Activated T-helper 17 cell treated with anti-CD3 and anti-CD28 coated beads, Interleukin-2, amount 50 U/mL, for 72 hours (primary cell): ENCODE measurements around the gene KLHL20. TPM values are rescaled to one million over a fixed set of nuclear protein-coding genes. Genes with fewer than 3 reads are reported as not detected.
A peak's percentile ranks its signal among the peaks of the same experiment; 100 is the strongest.
"Not testable (repeated sequence)": the region's sequence is repeated elsewhere in the genome, so short reads cannot be mapped to it uniquely, and the experiment has no call there.

Experiments
- ATAC-seq: fragments of 150-1000 bp; cut with Tn5 transposase; replicated peaks from 2 replicates; pipeline ENCODE4 v1.10.0; 2021; ENCODE audit warnings: mild to moderate bottlenecking, moderate library complexity
- H3K27ac Mint-ChIP-seq: one replicate; pipeline ENCODE4 v1.8.0; 2022; ENCODE audit warnings: mixed read lengths
- H3K27me3 Mint-ChIP-seq: one replicate; pipeline ENCODE4 v1.8.0; 2022; ENCODE audit warnings: mixed read lengths
- H3K36me3 Mint-ChIP-seq: one replicate; pipeline ENCODE4 v1.8.0; 2022; ENCODE audit warnings: low read depth, mild to moderate bottlenecking, mixed read lengths
- H3K4me1 Mint-ChIP-seq: one replicate; pipeline ENCODE4 v1.8.0; 2022; ENCODE audit warnings: mixed read lengths
- H3K4me3 Mint-ChIP-seq: one replicate; pipeline ENCODE4 v1.8.0; 2022; ENCODE audit warnings: mild to moderate bottlenecking, mixed read lengths
- H3K9me3 Mint-ChIP-seq: one replicate; pipeline ENCODE4 v1.8.0; 2022; ENCODE audit warnings: mixed read lengths
- total RNA-seq, 2 donors: library from RNA; stranded (reverse); gene quantifications; one replicate each; pipeline ENCODE4 v1.2.3, GENCODE V29; 2022

Gene KLHL20, protein sequence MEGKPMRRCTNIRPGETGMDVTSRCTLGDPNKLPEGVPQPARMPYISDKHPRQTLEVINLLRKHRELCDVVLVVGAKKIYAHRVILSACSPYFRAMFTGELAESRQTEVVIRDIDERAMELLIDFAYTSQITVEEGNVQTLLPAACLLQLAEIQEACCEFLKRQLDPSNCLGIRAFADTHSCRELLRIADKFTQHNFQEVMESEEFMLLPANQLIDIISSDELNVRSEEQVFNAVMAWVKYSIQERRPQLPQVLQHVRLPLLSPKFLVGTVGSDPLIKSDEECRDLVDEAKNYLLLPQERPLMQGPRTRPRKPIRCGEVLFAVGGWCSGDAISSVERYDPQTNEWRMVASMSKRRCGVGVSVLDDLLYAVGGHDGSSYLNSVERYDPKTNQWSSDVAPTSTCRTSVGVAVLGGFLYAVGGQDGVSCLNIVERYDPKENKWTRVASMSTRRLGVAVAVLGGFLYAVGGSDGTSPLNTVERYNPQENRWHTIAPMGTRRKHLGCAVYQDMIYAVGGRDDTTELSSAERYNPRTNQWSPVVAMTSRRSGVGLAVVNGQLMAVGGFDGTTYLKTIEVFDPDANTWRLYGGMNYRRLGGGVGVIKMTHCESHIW
- 10 to 100 TPM; 12.5 to 16.1 TPM for total RNA-seq

GRCh38 chr1:173714759-173715537 is at the start of gene KLHL20:
Gene KLHL20 (plus strand): TSS chr1:173714981. CDS start chr1:173716044, 1,063 bp downstream.
- Mint-ChIP-seq H3K4me3 (peak within 1 kb of the TSS; percentile 94), H3K27me3 (peaks cover 13% of the 10 kb centered on the region), H3K9me3 (no peaks in the 10 kb centered on the region), H3K4me1 (peaks cover 10% of the 10 kb centered on the region), H3K27ac (peak within 1 kb of the TSS; percentile 95), H3K36me3 (peaks cover 20% of the 10 kb centered on the region)
- peak; percentile 98 for ATAC-seq

- Mint-ChIP-seq H3K27me3 (peaks cover 24% of the 10 kb centered on the region), H3K9me3 (no peaks in the 10 kb centered on the region), H3K4me1 (no peaks in the 10 kb centered on the region), H3K27ac (no peak overlapping the region), H3K4me3 (no peak overlapping the region), H3K36me3 (no peaks in the 10 kb centered on the region)
- ATAC-seq = no peak
Measured at GRCh38 chr1:173666646-173667045, 48.1 kb upstream of the KLHL20 start.

DNA sequence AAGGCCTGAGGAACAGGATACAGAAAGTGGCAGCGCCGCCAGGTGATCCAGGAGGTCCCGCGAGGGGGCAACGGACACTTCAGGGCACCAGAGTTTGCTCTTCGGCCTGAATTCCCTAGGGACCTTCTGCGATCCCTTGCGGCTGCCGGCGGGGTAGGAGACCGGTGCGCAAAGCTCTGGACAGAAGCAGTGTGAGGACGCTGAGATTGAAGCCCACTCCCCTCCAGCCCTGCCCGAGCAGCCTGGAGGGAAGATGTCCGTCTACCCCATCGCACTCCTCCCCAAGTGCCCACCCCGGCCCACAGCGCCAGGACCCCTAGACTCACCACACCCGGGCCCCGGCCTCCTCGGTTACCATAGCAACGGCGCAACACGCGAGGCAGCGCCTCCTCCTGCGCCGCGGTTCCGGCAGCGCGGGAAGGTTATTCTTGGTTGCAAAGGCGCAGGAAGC is 45.3 kb upstream of the KLHL20 start, which contains the start of gene ANKRD45:
ANKRD45 (minus strand) TSS at position 361 of the 451 bp plus-strand sequence. CDS start 10,433 bp downstream, outside the sequence.
- Mint-ChIP-seq H3K9me3 (no peaks in the 10 kb centered on the region), H3K4me1 (no peaks in the 10 kb centered on the region), H3K27ac (no peak within 1 kb of the TSS), H3K27me3 (peaks cover 29% of the 10 kb centered on the region), H3K36me3 (no peaks in the 10 kb centered on the region), H3K4me3 (peak within 1 kb of the TSS; percentile 0)
- no peak for ATAC-seq

DNA sequence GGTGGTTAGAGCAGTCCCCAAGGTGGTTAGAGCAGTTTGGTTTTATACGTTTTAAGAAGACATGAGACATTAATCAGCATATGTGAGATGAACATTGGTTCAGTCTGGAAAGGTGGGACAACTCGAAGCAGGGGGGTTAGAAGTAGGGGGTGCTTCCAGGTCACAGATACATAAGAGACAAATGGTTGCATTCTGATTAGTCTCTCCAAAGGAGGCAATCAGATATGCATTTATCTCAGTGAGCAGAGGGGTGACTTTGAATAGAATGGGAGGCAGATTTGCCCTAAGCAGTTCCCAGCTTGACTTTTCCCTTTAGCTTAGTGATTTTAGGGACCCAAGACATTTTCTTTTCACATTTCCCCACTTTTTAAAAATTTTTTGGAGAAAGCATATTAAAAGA is 40.3 kb upstream of the KLHL20 start:
- ATAC-seq, H3K27ac Mint-ChIP-seq, H3K4me3 Mint-ChIP-seq, H3K9me3 Mint-ChIP-seq, H3K36me3 Mint-ChIP-seq, H3K4me1 Mint-ChIP-seq: not testable (repeated sequence)
- H3K27me3 Mint-ChIP-seq = peaks cover 22% of the 10 kb centered on the region

GRCh38 chr1:173680152-173680551 is 34.6 kb upstream of the KLHL20 start:
- H3K27ac Mint-ChIP-seq, H3K27me3 Mint-ChIP-seq, H3K4me1 Mint-ChIP-seq, ATAC-seq, H3K9me3 Mint-ChIP-seq, H3K4me3 Mint-ChIP-seq, H3K36me3 Mint-ChIP-seq: not testable (repeated sequence)

GRCh38 chr1:173682184-173682583 is 32.6 kb upstream of the KLHL20 start:
- peaks cover 4% of the 10 kb centered on the region for H3K27me3 Mint-ChIP-seq
- peaks cover 3% of the 10 kb centered on the region for H3K9me3 Mint-ChIP-seq
- no peak overlapping the region for H3K4me3 Mint-ChIP-seq
- ATAC-seq = no peak
- H3K27ac Mint-ChIP-seq = no peak overlapping the region
- H3K4me1 Mint-ChIP-seq = no peaks in the 10 kb centered on the region
- no peaks in the 10 kb centered on the region for H3K36me3 Mint-ChIP-seq

DNA sequence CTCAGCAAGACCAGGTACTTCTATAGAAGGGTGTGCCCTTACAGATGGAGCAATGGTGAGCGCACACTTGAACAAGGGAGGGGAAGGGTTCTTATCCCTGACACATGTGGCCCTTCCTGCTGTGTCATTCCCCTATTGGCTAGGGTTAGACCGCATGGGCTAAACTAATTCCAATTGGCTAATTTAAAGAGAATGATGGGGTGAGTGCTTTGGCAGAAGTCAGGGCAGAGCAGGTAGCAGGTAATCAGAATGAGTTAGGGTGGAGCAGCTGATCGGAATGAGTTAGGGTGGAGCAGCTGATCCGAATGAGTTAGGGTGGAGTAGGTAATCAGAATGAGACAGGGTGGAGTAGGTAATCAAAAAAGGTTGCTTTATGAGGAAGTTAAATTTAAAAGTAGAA is 30.9 kb upstream of the KLHL20 start:
- not testable (repeated sequence) for H3K27me3 Mint-ChIP-seq, ATAC-seq, H3K36me3 Mint-ChIP-seq, H3K9me3 Mint-ChIP-seq, H3K4me3 Mint-ChIP-seq, H3K4me1 Mint-ChIP-seq, H3K27ac Mint-ChIP-seq

DNA sequence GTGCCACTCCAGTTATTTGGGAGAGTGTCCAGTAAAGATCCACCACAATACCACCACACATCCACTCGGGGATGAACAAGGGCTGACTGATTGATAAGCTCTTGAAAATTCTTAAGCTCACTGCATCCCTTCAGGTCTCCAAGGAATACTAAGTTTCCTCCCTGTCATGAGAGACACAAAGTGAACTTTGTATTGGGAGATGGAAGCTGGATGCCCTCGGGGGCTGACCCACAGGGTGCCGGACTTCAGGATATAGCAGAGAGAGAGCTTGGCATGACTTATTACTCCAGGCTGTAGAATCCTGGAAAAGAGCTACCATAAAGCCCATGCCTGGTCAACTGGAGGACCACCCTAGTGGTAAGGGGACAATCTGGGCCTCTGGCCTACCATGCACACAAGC is 29.7 kb upstream of the KLHL20 start:
- ATAC-seq, H3K4me3 Mint-ChIP-seq, H3K36me3 Mint-ChIP-seq, H3K9me3 Mint-ChIP-seq, H3K27me3 Mint-ChIP-seq, H3K4me1 Mint-ChIP-seq, H3K27ac Mint-ChIP-seq: not testable (repeated sequence)

GRCh38 chr1:173688300-173688699 is 26.5 kb upstream of the KLHL20 start:
- H3K4me1 Mint-ChIP-seq = peaks cover 4% of the 10 kb centered on the region
- H3K27me3 Mint-ChIP-seq = peaks cover 8% of the 10 kb centered on the region
- no peak overlapping the region for H3K4me3 Mint-ChIP-seq
- H3K36me3 Mint-ChIP-seq = no peaks in the 10 kb centered on the region
- ATAC-seq = no peak
- H3K9me3 Mint-ChIP-seq = no peaks in the 10 kb centered on the region
- H3K27ac Mint-ChIP-seq = no peak overlapping the region

DNA sequence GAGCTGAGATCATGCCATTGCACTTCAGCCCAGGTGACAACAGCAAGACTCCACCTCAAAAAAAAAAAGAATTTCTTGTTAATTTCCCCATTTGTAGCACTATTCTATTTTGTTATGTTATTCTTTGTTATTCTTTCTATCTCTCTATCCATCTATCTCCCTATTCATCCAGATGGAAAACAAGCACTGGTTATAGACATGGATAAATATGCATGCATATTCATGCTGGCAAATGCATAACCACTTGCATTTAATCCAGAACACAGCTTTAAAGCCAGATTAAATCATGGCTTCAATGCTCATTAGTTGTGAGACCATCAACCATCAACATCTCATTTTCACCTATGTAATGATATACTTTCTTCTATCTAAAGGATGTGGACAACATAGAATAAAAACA is 21.5 kb upstream of the KLHL20 start:
- Mint-ChIP-seq H3K27me3 (peaks cover 36% of the 10 kb centered on the region), H3K36me3 (no peaks in the 10 kb centered on the region), H3K4me1 (peaks cover 2% of the 10 kb centered on the region), H3K4me3 (no peak overlapping the region), H3K9me3 (peaks cover 4% of the 10 kb centered on the region), H3K27ac (no peak overlapping the region)
- ATAC-seq = no peak

- H3K27me3 Mint-ChIP-seq = peaks cover 34% of the 10 kb centered on the region
- H3K9me3 Mint-ChIP-seq, ATAC-seq: not testable (repeated sequence)
Measured at GRCh38 chr1:173701299-173701698, 13.5 kb upstream of the KLHL20 start.

DNA sequence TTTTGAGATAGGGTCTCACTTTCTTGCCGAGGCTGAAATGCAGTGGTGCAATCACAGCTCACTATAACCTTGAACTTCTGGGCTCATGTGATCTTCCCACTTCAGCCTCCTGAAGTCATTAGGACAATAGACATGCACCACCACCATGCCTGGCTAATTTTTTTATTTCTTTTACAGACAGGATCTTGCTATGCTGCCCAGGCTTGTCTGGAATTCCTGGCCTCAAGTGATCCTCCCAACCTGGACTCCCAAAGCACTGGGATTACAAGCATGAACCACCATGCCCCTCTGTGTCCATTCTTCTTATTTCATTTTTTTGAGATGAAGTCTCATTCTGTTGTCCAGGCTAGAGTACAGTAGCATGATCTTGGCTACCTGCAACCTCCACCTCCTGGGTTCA is 12.0 kb upstream of the KLHL20 start:
- Mint-ChIP-seq H3K27ac (no peak overlapping the region), H3K36me3 (no peaks in the 10 kb centered on the region), H3K27me3 (peaks cover 22% of the 10 kb centered on the region), H3K4me3 (no peak overlapping the region), H3K4me1 (no peaks in the 10 kb centered on the region), H3K9me3 (peaks cover 3% of the 10 kb centered on the region)
- no peak for ATAC-seq

More at GRCh38 chr1:173701299-173701698, 13.5 kb upstream of the KLHL20 start:
- not testable (repeated sequence) for H3K4me3 Mint-ChIP-seq, H3K27ac Mint-ChIP-seq, H3K36me3 Mint-ChIP-seq, H3K4me1 Mint-ChIP-seq

GRCh38 chr1:173705117-173705516 is 9.7 kb upstream of the KLHL20 start:
- H3K27me3 Mint-ChIP-seq = peaks cover 13% of the 10 kb centered on the region
- H3K36me3 Mint-ChIP-seq = no peaks in the 10 kb centered on the region
- no peak for ATAC-seq
- H3K4me1 Mint-ChIP-seq = no peaks in the 10 kb centered on the region
- H3K27ac Mint-ChIP-seq = no peak overlapping the region
- no peaks in the 10 kb centered on the region for H3K9me3 Mint-ChIP-seq
- no peak overlapping the region for H3K4me3 Mint-ChIP-seq

DNA sequence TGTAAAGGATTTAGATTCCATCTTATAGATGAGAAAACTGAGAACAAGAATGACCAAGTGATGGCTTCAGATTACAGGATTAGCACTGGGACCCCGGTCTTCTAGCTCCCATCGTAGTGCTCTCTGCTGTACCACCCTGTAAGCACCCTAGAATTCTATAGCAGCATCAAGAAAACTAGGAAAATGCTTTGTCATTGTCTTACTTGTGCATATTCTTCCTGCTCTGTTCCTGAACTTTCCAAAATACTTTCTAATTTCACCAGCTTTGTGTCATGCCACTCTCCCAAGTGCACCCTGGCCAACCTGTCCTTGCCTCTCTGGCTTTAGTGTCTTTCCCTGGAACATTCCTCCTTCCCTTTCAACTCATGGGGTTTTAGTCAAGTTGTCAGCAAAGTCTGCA is 6.0 kb upstream of the KLHL20 start:
- Mint-ChIP-seq H3K27me3 (peaks cover 21% of the 10 kb centered on the region), H3K27ac (no peak overlapping the region), H3K9me3 (no peaks in the 10 kb centered on the region), H3K4me3 (no peak overlapping the region), H3K36me3 (no peaks in the 10 kb centered on the region), H3K4me1 (no peaks in the 10 kb centered on the region)
- no peak for ATAC-seq

- peaks cover 14% of the 10 kb centered on the region for H3K27me3 Mint-ChIP-seq
- H3K4me3 Mint-ChIP-seq = peak overlapping the region; percentile 94
- H3K9me3 Mint-ChIP-seq = no peaks in the 10 kb centered on the region
- H3K36me3 Mint-ChIP-seq = peaks cover 20% of the 10 kb centered on the region
- peaks cover 10% of the 10 kb centered on the region for H3K4me1 Mint-ChIP-seq
- H3K27ac Mint-ChIP-seq = peak overlapping the region; percentile 95
- no peak for ATAC-seq
Measured at GRCh38 chr1:173714441-173714758, 381 bp upstream of the KLHL20 start.
